HG03066 (cell line): ENCODE data around the gene HNRNPU.
"Not testable (repeated sequence)": the region's sequence is repeated elsewhere in the genome, so short reads cannot be mapped to it uniquely, and the experiment has no call there.

Experiments used
- ATAC-seq: cut with Tn5 transposase; IDR thresholded peaks from one replicate; pipeline ENCODE4 v1.9.1; 2021; ENCODE audit warnings: low read depth; ENCODE audit not compliant: unreplicated experiment

HNRNPU gene

DNA sequence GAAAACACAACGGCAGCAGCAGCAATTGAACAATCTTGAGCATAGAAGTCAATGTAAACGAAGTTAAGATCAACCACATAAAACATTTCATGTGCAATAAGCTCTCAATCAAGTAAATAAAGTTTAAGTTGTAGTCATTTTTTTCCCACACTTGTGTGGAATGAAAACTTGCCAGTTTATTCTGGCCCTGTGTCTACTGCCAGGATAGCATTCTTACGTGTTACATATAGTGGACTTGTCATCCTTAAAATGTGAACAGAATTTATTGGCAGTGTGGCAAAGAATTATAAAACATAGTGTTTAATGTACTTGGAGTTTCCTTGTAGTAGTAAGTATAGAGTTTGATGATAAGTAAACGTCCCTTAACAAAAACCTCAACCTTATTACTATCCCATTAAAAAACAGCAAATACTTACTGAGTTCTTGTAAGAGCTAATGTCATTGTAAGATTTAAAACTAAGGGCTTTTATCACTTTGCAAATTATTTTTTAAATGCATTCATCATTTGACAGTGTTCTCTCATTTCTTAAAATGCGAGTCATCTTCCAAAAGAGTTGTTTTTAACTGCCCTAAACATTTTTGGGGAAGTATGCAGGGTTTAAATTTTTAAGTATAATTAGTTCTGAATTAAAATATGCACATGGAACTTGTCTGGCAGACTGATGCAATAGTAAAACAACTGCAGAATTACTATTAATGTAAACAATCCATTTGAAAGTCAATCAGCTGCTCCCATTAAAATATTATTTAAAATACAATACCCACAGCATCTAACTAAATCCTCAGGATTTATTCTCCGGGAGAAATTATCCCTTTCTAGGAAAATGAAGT, 21.0 kb downstream of the HNRNPU start:
- no peak for ATAC-seq

DNA sequence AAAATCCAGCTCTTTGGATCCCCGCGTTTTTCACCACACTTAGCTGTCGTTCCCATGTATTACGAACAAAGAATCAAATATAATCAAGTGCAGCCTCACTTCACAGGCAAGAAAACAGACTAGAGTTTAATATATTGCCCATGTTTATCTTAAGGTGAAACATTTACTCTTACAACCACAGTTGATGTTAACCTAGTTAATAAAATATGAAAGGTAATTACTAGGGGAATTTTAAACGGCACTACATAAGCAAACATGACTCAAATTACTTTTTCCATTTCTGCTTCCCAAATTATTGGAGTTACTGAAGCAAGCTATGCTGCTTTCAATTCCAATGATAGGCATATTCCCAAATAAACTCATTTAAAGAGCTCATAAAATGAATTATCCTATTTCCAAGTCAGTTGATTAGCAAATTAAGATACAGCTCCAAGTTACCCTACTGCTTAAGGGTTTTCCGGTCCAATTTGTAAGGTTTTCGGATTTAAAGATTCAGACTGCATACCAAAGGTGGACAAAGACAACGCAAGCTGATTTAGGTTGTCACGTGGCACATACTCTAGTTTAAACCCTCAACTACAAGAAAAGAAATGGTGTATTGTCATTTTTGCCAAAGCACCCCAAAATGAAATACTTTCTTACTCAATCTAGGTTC, 22.9 kb downstream of the HNRNPU start:
- ATAC-seq: no peak

DNA sequence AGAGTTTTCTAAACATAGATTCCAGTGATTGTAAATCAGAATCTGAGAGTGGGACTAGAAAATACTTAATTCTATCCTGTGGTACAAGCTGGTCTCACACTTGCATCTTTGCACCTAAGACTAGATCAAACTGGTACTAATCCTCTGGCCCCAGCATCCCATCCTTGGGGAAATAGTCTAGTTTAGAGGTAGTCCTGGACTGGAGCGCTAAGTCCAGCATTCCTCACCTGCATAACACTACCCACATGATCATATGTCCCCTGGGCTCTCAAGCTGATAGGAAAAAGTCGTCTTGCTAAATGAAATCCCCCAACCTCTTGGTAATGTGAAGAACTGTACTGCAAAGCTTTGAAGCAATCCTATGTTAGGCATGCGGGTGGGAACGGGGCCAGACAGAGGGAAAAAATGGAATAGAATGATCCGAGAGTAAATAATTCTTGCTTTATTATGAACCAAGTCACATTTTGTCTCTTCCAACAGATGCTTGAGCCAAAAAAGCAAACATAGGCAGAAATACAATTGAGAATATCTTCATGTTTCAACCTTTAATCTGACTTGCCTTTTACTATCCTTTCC, 24.0 kb downstream of the HNRNPU start:
- no peak for ATAC-seq

DNA sequence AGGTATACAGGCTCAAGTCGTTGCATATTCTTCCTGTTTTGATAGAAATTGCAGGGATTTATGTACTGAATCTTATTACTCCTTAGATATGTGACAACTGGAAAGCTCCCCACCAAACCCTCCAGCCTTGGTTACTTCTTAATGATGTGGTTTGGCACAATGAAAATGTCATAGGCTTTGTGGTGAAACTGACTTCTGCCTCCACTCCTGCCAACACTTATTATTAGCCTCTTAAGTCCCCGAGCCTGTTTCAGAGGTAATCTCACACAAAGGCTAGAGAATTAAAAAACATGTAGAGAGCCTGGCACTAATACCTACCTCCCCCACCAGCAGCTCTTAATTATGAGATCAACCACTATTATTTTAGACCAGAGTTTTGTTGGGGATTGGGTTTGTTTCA, 24.7 kb downstream of the HNRNPU start:
- ATAC-seq: no peak

DNA sequence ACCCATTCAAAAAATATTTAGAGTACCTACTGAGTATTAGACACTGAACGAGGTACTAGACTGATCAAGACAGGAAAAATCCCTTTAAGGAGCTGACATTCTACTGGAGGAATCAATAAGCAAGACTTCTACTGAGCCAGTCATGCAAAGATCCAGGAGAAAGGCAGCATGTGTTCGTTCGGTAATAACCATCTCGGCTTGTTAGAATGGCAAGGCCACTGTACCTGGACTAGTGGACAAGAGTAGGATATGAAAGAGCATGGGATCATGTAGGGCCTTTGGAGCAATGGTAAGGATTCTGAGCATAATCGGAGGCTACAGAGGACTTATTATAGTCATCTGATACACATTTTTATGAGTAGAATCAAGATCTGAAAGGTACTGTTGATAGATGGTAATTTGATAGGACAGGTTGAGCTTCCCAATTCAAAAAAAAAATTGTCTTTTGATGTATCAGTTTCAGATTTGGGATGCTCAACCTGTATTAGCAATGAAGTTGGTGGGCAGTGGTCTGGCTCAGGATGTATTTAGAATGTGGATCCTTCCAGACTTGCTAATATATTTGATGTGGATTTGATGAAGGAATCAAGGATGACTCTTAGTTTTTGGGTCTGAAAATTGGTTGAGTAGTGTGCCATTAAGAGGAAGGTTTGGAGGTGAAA, 26.6 kb downstream of the HNRNPU start:
- ATAC-seq: no peak

DNA sequence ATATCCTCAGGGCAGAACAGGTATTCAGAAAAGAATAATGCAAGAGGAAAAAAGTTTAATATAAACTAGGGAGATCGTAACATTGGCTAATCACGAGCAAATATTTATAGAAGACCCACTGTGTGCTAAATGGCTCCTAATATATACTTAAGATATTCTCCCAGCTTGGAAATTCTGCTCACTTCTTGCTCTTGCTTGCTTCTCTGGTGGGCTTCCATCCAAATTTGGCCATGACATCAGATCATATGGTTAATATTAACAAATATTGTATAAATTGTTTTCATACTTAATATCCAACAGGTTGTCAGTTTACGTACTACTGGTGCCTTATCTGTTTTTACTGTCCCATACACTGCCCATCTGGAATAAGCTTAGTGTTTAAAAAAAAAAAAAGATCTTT, 27.8 kb downstream of the HNRNPU start:
- ATAC-seq: no peak

DNA sequence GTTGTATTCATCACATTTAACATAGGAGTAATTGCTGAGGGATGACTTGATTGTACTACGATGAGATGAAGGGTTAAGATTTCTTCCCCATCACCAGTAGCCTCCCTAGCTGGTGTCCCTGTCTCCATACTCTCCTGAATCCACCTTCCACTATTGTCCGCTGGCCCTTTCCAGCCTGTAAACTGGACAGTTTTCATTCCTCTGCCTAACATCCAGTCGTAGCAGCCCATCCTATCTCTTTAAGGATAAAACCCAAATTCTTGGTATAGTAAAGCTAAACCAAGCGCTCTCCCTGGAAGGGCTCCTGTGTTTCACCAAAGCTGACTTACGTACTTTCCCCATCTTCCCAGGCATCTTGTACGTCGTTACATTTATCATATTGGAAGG, 28.2 kb downstream of the HNRNPU start:
- no peak for ATAC-seq

DNA sequence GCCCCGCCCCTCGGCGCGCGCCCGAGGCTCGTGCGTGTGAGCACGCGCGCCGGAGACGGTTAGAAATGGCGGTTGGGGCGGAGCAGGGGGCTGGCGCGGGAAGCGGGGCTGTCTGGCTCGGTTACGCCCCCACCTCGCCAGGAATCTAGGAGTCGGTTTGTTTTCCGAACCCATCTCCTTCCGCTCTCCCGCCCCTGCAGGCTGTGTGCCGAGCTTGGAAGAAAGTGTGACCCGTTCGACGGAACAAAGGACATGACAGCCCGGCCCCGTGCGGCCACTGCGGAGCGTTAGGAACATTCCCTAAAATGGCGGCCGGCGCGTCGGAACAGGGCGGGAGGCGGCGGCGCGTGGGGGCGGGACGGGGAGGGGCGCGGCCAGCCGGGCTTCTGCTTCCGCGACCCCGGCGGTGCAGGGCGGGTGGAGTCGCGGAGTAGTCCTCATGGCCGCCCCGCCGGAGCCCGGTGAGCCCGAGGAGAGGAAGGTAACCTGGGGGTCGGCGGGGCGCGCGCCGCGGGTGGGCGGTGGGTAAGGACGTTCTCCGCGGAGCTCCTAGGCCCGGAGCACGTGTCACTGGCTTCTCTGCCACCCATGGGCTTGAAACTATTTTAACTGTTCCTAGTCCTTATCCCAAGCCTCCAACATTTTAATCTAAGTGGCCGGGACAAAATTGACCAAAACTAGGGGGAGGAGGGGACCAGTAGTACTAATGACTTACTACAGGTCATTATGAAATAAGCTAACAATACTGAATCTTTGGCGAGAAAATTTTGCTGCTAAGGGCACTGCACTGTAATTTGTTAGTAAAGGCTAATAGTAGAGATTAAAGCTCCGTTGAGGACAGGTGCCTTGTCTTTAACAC, 28.8 kb downstream of the HNRNPU start, which contains the start of gene COX20:
Gene COX20 (plus strand): TSS at position 383 of the 859 bp plus-strand sequence. CDS start 57 bp downstream, at position 440.
- ATAC-seq: peak; percentile 50

DNA sequence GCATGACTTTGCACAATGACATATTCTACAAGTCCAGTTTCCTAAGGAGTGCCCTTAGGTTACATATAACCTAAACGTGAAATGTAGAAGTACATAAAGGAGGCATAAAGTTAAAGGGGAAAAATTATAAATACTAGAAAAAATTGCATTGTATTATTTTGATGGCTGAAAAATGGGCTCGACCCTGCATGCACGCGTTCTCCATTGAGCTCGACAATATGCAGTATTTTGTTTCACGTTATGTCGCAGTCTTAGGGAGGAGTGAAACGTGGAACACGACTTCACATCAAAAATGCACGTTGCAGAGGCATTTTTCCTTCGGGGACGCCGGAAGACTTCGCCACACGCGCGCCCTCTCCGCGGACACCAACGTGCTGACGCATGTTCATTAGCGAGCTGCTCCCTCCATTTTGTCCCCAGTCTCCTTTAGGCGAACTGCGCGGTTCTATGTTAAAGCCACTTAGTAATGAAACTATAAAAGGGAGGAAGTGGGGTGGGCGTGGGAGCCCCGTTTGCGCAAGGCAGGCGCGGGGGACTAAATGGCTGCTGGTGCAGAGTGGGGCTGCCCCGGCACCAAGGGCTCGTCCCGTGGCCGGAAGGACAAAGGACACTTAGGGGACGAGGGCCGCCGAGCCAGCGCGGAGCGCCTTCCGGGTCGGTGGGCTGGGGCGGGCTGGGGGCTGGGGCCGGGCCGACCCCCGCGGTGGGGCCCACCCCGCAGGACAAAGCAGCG, 29.6 kb downstream of the HNRNPU start:
- peak; percentile 71 for ATAC-seq

DNA sequence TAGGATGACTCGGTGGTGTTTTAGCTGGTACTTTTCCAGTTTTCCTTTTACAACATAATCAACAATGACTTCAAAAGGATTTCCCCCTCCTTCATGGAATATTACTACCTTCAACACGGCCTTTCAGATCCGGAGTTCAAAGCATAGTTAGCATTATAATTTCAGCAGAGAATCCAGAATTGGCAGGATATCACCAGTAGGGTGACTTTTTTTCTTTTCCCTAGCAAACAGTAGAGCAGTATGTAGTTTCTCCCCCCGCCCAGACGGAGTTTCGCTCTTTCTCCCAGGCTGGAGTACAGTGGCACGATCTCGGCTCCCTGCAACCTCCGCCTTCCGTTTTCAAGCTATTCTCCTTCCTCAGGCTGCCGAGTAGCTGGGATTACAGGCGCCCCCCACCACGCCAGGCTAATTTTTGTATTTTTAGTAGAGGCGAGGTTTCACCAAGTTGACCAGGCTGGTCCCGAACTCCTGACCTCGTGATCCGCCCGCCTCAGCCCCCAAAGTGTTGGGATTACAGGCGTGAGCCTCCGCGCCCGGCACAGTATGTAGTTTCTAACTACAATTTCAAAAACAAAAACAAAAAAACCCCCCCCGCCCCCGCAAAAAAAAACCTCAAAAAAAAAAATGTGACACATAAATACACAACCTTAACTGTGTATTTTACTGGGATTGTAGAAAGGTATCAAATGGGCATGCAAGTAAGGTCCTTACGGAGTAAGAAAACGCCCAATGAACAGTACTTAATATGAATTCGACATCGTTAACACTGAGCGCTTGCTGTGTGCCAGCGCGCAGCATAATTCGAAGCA, 30.4 kb downstream of the HNRNPU start:
- ATAC-seq: peak; percentile 6

DNA sequence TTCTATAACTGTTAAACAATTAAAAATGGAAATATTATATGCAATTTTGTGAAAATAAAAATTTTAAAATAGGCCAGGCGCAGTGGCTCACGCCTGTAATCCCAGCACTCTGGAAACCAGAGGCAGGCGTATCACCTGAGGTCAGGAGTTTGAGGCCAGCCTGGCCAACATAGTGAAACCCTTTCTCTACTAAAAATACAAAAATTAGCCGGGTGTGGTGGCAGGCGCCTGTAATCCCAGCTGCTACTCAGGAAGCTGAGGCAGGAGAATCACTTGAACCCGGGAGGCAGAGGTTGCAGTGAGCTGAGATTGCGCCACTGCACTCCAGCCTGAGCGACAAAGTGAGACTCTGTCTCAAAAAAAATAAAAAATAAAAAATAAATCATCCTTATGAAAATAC, 31.1 kb downstream of the HNRNPU start:
- not testable (repeated sequence) for ATAC-seq

DNA sequence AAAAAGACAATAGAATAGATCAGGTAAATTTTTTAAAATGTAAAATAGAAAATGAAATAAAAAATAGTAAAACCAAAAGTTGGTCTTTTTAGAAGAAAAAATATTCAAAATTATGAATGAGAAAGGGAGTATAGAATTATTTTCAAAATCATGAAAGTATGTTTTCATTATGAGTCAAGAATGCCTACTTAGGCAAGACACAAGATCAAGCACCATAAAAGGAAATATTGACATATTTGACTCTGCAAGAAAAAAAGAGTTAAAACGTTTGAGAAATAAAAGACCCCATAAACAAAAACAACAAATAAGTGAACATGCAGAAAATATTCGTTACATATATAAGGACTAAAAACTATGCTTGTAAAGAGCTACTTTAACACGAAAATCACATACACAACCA, 33.7 kb downstream of the HNRNPU start:
- no peak for ATAC-seq

DNA sequence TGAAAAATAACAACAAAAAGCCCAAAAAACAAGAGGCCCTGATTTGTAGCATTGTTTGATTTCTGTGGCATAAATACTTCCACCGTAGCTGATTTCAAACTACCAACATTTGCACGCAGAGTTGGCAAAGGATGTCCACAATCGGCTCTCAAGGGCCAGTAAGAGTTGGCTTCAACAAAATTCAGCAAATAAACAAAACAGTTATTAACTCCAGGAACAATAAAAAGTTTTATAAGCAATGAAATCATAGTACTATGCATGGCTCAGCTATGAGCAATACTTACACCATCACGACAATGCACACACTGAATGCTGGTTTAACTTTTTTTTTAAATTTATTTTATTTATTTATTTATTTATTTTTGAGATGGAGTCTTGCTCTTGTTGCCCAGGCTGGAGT, 37.6 kb downstream of the HNRNPU start:
- ATAC-seq: no peak

DNA sequence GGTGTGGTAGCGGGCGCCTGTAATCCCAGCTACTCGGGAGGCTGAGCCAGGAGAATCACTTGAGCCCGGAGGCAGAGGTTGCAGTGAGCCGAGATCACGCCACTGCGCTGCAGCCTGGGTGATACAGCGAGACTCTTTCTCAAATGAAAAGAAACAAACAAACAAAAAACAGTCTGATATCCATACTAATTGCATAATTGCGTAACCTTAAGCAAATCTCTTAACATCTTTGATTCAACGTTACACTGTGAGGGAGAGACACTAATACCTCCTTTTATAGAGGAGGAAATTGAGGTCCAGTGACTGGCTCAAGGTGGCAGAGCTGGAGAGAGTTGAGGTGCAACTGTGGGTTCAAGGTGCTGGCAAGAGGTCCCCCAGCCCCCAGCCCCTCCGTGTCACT, 41.5 kb downstream of the HNRNPU start:
- no peak for ATAC-seq

DNA sequence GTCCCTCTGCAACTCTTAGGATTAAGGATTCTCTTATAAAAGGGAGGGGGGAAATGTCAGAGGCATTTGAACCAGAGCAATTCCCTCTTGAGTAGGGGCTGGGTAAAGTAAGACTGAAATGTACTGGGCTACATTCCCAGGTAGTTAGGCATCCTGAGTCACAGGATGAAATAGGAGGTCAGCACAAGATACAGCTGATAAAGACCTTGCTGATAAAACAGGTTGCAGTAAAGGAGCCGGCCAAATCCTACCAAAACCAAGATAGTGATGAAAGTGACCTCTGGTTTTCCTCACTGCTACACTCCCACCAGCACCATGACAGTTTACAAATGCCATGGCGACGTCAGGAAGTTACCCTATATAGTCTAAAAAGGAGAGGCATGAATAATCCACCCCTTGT, 43.2 kb downstream of the HNRNPU start:
- no peak for ATAC-seq

DNA sequence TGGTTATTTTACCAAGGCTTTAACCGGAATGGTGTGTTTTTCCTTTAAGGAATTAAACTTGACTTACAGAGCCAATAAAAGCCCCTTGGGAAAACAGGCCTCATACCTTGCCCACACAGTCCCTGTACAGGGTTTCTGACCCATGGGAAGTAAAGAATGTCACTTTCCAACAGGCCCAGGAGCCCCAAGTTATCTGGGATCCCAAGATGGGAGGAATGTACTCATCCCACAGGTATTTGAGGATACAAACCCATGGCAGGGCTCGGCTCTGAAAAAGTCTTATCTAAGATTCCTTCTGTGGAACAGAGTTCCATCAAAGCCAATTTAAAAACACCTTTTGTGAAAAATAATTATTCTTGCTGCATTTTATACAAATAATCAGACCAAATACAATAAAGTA, 44.2 kb downstream of the HNRNPU start:
- no peak for ATAC-seq

DNA sequence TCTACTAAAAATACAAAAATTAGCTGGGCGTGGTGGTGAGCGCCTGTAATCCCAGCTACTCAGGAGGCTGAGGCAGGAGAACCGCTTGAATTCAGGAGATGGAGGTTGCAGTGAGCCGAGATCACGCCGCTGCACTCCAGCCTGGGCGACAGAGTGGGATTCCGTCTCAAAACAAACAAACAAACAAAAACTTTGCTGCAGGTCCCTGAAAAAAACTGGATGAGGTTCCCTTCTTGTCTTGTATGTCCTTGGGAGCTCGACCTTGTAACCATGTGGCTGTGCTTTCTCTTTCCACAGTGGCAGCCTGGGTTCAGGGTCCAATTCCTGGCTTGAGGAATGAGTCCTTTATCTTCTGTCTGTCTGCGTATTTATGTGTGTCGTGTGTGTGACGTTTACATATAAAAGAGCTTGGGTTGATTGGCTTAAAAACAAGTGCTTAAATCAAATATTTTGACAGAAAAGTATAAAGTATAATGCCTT, 46.9 kb downstream of the HNRNPU start:
- no peak for ATAC-seq

DNA sequence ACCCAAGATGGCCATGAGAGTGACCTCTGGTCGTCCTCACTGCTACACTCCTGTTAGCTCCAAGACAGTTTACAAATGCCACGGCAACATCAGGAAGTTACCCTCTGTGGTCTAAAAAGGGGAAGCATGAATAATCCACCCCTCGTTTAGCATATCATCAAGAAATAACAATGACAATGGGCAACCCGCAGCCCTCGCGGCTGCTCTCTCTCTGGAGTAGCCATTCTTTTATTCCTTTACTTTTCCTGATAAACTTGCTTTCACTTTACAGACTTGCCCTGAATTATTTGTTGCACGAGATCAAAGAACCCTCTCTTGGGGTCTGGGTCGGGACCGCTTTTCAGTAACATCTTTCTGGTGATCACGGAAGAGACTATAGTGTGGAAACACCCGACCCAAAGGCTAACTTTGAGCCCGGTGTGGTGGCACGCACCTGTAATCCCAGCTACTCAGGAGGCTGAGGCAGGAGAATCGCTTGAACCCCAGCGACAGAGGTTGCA, 48.7 kb downstream of the HNRNPU start:
- no peak for ATAC-seq
